Measurements from ENCODE around the gene CHRDL2.
"Not testable (repeated sequence)": the region's sequence is repeated elsewhere in the genome, so short reads cannot be mapped to it uniquely, and the experiment has no call there.

Gene CHRDL2

DNA sequence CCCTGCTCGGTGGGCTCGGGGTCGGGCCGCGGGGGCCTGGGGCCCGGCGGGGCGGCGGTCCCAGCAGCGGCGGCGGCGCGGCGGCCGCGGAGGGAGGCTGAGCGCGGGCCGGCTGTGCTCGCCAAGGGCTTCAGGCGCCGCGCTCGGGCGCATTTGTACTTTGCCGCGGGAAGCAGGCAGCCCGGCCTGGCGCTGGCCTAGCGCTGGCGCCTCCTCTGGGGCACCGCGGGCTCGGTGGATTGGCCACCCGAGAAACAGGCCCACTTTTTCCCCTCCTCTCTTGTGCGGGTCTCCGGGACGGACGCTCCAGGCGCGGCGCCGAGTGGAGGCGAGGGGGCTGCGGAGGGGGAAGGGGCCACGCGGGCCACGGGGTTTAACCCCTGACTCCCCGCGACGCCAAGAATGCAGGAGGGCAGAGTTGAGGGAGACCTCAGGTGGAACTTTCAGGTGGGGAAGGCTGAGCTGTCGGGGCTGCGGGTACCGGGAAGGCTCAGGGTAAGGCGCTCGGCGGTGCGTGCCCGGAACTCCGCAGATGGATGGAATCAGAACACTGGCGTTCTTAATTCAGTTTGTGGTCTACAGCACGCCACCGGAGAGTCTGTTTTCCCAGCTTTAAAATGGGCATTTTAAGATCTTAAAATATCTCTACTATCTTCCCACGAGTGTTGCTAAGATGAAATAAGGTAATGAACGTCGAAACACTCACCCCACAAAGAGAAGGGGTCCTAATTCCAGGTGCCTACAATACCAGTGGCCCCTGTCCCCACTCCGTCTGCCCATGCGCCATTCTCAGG lies at the start of gene CHRDL2:
TSS of gene CHRDL2 (minus strand) at position 126 of the 794 bp plus-strand sequence. CDS start 538 bp downstream, outside the sequence.
- no peak for DNase-seq

DNA sequence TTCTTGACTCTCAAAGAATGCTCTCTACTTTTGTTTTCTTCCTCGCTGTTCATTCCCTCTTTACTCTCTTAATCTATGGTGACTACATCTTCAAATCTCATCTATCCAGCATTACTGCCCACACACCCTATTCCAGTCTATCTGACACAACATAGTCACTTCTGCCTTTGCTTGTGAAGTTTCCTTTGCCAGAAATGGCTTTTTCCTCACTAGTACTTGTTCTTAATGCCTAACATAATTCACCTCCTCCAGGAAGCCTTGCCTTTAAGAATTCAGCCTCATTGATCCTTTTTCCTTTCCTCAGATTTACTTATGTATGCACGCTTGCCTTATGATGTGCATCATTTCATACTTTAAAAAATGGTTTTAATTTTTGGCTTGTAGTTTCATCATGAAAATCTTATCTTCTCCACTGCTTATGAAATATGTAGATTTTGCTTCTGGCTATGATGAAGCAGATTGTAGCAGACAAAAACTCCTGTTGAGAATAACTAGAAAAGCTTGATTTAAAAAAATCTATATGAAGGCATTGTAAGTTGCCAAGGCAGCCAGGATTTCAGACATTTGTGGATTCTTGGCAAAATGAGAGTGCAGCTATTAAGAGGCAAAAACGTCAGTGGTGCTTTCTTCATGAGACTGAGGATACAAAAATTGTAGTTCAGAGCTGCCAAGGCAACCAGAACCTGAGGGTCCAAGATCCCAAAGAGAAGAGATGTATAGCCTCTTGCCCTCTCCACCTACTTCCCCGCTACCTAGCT lies 49.2 kb upstream of the CHRDL2 start:
- DNase-seq: no peak

GRCh38 chr11:74778581-74778980 lies 47.4 kb upstream of the CHRDL2 start:
- DNase-seq: no peak

- no peak for DNase-seq
Measured at GRCh38 chr11:74777877-74778276, 46.7 kb upstream of the CHRDL2 start.

DNA sequence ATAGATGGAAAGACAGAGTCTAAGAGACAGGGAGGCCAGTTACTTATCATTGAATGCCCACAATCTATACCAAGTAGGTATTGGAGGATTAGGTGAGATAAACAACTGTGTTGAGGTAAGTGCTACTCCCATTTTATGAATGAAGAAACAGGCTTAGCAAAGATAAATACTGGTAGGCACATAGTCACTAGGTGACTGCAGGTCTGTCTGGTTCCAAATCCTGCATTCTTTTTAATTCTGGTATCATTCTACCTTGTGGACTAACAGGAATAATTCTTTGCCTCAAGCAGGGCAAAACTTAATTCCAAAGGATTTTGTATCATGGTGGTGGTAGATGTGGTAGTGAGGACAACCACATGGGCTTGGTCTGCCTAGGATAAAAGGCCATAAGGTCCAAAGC lies 45.8 kb upstream of the CHRDL2 start:
- DNase-seq: no peak

GRCh38 chr11:74776546-74776945 lies 45.3 kb upstream of the CHRDL2 start:
- DNase-seq: no peak

DNA sequence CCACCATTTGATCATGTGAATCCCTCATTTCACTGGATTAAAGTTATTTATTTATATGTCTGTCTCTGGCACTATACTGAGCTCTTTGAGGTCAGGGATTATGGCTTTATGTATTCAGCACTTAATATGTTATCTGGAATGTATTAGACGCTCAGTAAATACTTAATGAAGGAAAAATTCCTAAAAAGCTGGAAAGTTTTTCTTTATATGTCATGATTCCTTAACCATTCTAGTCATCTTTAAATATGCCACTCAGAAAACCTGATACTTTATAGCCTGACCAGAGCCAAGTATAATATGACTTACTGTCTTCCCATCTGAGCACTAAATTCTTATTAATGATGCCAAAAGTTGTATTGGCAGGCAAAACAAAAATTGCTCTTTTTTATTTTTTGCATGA lies 44.5 kb upstream of the CHRDL2 start:
- no peak for DNase-seq

GRCh38 chr11:74773476-74773875 lies 42.2 kb upstream of the CHRDL2 start:
- no peak for DNase-seq

GRCh38 chr11:74771139-74771538 lies 39.9 kb upstream of the CHRDL2 start:
- DNase-seq: no peak

DNA sequence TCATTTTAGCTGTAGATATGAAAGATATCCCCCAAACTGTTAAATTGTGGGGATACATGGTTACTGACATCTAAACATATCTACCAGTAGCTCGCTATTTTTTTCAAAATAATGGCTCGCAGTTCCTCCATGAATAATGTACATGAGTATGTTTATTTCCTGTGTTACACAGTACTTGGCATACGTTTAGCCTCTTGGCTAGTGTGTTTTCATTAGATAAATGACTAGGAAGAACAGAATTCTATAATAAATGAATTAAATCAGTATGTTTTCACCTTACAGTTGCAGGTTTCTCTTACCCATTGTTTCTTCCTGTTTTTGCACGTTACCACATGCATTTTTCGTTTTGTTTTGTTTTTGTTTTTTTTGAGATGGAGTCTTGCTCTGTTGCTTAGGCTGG lies 39.2 kb upstream of the CHRDL2 start:
- no peak for DNase-seq

DNA sequence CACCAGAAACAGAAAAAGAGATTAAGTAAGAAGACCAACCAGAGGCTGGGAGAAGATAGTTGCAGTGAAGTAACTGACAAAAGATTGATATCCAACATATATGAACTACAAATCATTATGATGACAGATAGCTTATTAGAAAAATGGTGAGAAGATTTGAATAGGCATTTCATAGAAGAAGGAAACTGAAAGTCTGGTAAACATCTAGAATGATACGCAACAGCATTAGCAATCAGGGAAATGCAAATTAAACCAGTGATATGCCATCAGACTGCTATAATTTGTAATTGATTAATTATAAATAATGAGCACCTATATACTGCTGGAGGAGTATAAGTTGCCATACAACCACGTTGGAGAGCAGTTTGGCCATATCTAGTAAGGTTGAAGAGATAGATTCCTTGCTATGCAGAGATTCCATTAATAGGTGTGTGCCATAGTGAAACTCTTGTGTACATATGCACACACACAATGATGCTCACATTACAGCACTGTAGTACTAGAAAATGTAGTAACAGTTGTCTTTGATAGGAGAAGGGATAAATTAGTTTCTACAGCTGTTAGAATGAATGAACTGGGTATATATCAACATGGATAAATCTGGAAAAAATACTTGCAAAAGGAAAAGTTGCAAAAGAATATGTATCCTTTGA lies 38.0 kb upstream of the CHRDL2 start:
- no peak for DNase-seq

GRCh38 chr11:74768172-74768651 lies 37.0 kb upstream of the CHRDL2 start:
- not testable (repeated sequence) for DNase-seq

DNA sequence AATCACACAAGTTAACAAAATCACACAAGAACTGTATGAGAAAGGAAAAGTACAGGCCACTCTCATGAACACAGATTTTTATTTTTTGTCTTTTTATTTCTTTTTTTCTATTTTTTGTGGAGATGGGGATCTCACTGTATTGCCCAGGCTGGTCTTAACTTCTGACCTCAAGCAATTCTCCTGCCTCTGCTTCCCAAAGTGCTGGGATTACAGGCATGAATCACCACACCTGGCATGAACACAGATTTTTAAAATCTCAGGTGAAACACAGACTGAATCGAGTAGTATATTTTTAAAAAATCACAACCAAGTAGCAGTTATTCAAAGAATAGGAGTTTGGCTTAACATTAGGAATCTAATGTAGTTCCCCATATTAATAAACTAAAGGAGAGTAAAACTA lies 35.7 kb upstream of the CHRDL2 start:
- no peak for DNase-seq

DNA sequence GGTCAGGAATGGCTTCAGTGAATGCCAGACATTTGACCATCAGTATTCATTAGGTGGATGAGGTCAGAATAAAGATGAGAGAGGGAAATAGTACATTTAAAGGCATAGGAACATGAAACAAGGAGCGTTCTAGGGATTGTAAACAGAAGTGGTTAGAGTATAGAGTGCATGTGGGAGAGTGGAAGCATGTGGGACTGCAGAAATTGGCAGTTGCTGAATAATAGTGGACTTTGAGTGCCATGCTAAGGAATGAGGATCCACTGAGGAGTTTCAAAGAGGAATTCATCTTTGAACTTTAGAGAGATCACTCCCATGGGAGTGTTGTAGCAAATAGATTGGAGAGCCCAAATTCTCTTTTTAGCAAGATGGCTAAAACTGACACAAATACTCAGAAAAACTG lies 25.3 kb upstream of the CHRDL2 start:
- DNase-seq: no peak

- DNase-seq: no peak
Measured at GRCh38 chr11:74755395-74755995, 24.3 kb upstream of the CHRDL2 start.

GRCh38 chr11:74754507-74755252 lies 23.5 kb upstream of the CHRDL2 start:
- DNase-seq: peak; percentile 17

DNA sequence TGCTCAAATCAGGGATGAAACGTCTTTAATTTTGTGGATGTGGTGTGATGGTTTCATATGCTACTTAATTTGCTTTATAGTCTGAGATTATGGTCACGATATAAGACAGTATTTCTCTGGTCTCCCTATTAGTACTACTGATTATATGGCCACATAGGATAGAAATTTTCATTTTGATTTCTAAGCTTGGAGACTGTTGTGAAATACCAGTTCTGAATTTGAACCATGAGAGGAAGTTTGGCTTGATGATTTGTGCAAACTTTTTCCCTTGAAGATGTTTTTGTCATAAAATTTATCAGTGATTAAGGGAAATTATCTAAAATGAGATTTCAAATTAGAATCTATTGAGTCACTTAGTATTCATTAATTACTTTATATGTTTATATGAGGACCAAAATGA lies 20.1 kb upstream of the CHRDL2 start:
- DNase-seq: no peak

DNA sequence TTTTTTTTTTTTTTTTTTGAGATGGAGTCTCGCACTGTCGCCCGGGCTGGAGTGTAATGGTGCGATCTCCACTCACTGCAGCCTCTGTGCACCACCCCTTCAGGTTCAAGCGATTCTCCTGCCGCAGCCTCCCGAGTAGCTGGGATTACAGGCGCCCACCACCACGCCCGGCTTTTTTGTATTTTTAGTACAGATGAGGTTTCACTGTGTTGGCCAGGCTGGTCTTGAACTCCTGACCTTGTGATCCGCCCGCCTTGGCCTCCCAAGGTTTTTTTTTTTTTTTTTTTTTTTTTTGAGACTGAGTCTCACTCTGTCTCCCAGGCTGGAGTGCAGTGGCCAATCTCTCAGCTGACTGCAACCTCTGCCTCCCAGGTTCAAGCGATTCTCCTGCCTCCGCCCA lies 19.4 kb upstream of the CHRDL2 start:
- not testable (repeated sequence) for DNase-seq

- DNase-seq: no peak
Measured at GRCh38 chr11:74749965-74750296, 18.7 kb upstream of the CHRDL2 start.

DNA sequence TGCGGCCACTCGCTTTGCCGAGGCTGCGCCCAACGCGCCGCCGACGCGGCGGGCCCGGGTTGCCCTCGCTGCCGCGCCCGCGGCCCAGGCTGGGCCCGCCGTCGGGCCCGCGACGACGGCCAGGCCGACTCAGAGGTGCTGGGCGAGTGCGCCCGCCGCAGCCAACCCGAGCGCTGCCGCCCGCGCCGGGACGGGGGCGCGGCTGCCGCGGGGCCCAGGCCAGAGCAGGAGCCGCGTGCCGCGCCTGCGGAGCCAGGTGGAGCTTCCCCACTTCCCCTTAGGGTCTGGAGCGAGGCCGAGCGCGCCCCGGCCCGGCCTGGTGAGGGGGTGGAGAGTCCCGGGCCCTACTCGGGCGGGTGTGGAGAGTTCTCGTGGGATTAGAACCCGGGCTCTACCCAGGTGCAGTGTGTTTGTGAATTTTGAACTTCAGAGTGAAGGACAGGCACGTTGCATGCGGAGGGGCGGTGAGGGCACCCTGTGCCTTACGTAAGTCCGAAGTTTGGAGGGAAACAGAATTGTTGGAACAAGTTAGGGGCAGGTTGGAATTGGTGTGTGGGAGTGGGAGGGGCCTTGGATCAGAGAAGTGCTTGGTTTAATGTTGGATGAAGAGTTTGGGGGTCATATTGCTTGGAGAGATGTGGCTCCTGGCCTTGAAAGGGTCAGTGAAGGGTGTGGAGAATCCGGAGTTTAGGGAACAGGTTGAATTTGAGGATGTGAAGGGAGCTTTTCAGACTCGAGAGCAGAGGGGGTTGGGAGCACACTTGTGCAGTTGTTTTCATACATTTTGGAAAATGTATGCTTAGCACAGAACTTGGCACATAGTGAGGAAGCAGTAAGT lies 18.1 kb upstream of the CHRDL2 start:
- DNase-seq: peak; percentile 47
